Parathyroid adenoma (tissue), 2 donors: ENCODE measurements around the gene NOX5.

ENCODE experiments used
- H2AFZ ChIP-seq: fragments of 300-600 bp; sonication (generic); one replicate; pipeline ENCODE4 v1.7.0; 2017; ENCODE audit warnings: antibody characterized with exemption, mild to moderate bottlenecking
- H3K27ac ChIP-seq: fragments of 300-600 bp; sonication (generic); one replicate; pipeline ENCODE4 v1.7.0; 2017
- H3K27me3 ChIP-seq: fragments of 300-600 bp; sonication (generic); one replicate; pipeline ENCODE4 v1.7.0; 2017; ENCODE audit warnings: low read length; ENCODE audit not compliant: control insufficient read depth, insufficient read depth
- H3K36me3 ChIP-seq: fragments of 300-600 bp; sonication (generic); one replicate; pipeline ENCODE4 v1.7.0; 2017; ENCODE audit warnings: low read length; ENCODE audit not compliant: control insufficient read depth, insufficient read depth
- H3K4me1 ChIP-seq: fragments of 300-600 bp; sonication (generic); one replicate; pipeline ENCODE4 v1.7.0; 2017; ENCODE audit warnings: control low read depth
- H3K4me2 ChIP-seq: fragments of 300-600 bp; sonication (generic); one replicate; pipeline ENCODE4 v1.7.0; 2017; ENCODE audit warnings: low read length
- H3K4me3 ChIP-seq: fragments of 300-600 bp; sonication (generic); one replicate; pipeline ENCODE4 v1.7.0; 2017; ENCODE audit warnings: low read depth, low read length
- H3K79me2 ChIP-seq: fragments of 300-600 bp; sonication (generic); one replicate; pipeline ENCODE4 v1.7.0; 2017; ENCODE audit warnings: control low read depth
- H3K9ac ChIP-seq: fragments of 300-600 bp; sonication (generic); one replicate; pipeline ENCODE4 v1.7.0; 2017; ENCODE audit warnings: mild to moderate bottlenecking
- H3K9me3 ChIP-seq: fragments of 300-600 bp; sonication (generic); one replicate; pipeline ENCODE4 v1.7.0; 2017; ENCODE audit warnings: low read length; ENCODE audit not compliant: control insufficient read depth
- TF ChIP-seq, protein P1 (sequence below): fragments of 300-600 bp; sonication (generic); IDR thresholded peaks from one replicate; pipeline ENCODE4 v1.7.0; 2017; ENCODE audit warnings: antibody characterized with exemption, mild to moderate bottlenecking
- donor health status: primary hyperparathyroidism.

Gene NOX5

GRCh38 chr15:69015591-69015990 lies 1.1 kb downstream of the NOX5 start:
- Histone ChIP-seq H3K9ac (no peak overlapping the region), H3K4me2 (no peak overlapping the region), H3K27me3 (no peaks in the 10 kb centered on the region), H3K9me3 (no peaks in the 10 kb centered on the region), H3K4me3 (no peak overlapping the region), H3K27ac (peak overlapping the region; percentile 41), H3K79me2 (no peaks in the 10 kb centered on the region), H3K36me3 (no peaks in the 10 kb centered on the region), H3K4me1 (peaks cover 8% of the 10 kb centered on the region), H2AFZ (peak overlapping the region; percentile 52)
- TF ChIP-seq, protein P1, sequence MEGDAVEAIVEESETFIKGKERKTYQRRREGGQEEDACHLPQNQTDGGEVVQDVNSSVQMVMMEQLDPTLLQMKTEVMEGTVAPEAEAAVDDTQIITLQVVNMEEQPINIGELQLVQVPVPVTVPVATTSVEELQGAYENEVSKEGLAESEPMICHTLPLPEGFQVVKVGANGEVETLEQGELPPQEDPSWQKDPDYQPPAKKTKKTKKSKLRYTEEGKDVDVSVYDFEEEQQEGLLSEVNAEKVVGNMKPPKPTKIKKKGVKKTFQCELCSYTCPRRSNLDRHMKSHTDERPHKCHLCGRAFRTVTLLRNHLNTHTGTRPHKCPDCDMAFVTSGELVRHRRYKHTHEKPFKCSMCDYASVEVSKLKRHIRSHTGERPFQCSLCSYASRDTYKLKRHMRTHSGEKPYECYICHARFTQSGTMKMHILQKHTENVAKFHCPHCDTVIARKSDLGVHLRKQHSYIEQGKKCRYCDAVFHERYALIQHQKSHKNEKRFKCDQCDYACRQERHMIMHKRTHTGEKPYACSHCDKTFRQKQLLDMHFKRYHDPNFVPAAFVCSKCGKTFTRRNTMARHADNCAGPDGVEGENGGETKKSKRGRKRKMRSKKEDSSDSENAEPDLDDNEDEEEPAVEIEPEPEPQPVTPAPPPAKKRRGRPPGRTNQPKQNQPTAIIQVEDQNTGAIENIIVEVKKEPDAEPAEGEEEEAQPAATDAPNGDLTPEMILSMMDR: no peak

DNA sequence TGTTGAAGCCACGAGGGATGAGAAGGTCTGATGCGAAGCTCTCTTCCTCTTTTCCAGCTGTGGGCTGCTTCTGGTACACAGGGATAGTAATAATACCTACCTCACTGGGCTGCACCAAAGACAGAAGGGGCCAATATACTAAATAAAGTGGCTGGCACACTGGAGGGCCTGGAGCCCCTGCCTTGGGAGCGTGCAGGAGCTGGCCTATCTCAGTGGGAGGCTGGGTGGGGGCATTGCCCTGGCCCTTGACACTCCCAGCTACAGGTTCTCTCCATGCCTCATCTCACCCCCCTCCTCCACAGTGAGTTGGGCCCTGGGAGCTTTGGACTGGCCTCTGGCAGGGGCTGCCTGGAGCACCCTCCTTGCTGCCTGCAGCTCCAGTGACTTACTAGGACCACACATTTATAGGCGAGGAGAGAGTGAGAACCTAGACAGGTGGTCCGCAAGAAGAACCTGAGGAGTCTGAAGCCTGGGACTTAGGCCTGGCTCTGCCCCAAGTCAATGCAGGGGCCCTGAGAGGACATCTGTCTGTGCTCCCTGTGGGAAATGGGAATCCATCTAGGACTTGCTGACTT lies 1.6 kb downstream of the NOX5 start:
- Histone ChIP-seq H3K4me3 (no peak overlapping the region), H3K79me2 (no peaks in the 10 kb centered on the region), H2AFZ (peak overlapping the region; percentile 52), H3K27ac (peak overlapping the region; percentile 41), H3K4me1 (peaks cover 4% of the 10 kb centered on the region), H3K9ac (no peak overlapping the region), H3K27me3 (no peaks in the 10 kb centered on the region), H3K36me3 (no peaks in the 10 kb centered on the region), H3K9me3 (no peaks in the 10 kb centered on the region), H3K4me2 (no peak overlapping the region)
- TF ChIP-seq, protein P1: no peak

DNA sequence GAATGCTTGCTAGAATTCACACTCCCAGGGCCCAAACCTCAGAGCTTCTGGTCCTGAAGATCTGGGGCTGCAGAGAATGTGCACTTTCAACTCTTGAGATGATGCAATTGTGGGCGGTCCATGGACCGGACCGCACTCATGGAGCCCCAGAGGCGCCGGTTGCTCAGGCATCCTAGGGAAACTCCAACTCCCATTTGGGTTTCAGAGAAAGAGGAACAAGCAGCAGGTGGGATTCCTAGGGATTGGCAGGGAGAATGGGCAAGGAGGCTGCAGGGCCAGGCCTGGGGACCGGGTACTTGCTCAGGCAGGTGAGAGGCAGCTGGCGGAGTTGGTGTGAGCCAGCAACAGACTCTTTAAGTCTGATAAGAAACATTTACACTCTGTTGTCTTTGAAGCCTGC lies 3.5 kb downstream of the NOX5 start:
- no peak overlapping the region for H3K4me3 ChIP-seq
- TF ChIP-seq, protein P1: no peak
- H3K9me3 ChIP-seq: no peaks in the 10 kb centered on the region
- H3K9ac ChIP-seq: no peak overlapping the region
- no peaks in the 10 kb centered on the region for H3K27me3 ChIP-seq
- H3K79me2 ChIP-seq: no peaks in the 10 kb centered on the region
- peak overlapping the region; percentile 40 for H3K27ac ChIP-seq
- H3K4me1 ChIP-seq: peaks cover 4% of the 10 kb centered on the region
- H3K36me3 ChIP-seq: no peaks in the 10 kb centered on the region
- H2AFZ ChIP-seq: peak overlapping the region; percentile 55
- H3K4me2 ChIP-seq: no peak overlapping the region

GRCh38 chr15:69018951-69019350 lies 4.5 kb downstream of the NOX5 start:
- peaks cover 3% of the 10 kb centered on the region for H3K4me1 ChIP-seq
- H2AFZ ChIP-seq: no peak overlapping the region
- H3K9ac ChIP-seq: no peak overlapping the region
- no peaks in the 10 kb centered on the region for H3K9me3 ChIP-seq
- no peak overlapping the region for H3K4me3 ChIP-seq
- H3K4me2 ChIP-seq: no peak overlapping the region
- H3K79me2 ChIP-seq: no peaks in the 10 kb centered on the region
- H3K27me3 ChIP-seq: no peaks in the 10 kb centered on the region
- no peak overlapping the region for H3K27ac ChIP-seq
- H3K36me3 ChIP-seq: no peaks in the 10 kb centered on the region
- TF ChIP-seq, protein P1: no peak

- H3K4me3 ChIP-seq: no peak overlapping the region
- H3K9me3 ChIP-seq: no peaks in the 10 kb centered on the region
- H3K79me2 ChIP-seq: no peaks in the 10 kb centered on the region
- no peaks in the 10 kb centered on the region for H3K27me3 ChIP-seq
- H3K27ac ChIP-seq: no peak overlapping the region
- H3K9ac ChIP-seq: no peak overlapping the region
- no peak overlapping the region for H2AFZ ChIP-seq
- TF ChIP-seq, protein P1: no peak
- H3K36me3 ChIP-seq: no peaks in the 10 kb centered on the region
- peaks cover 3% of the 10 kb centered on the region for H3K4me1 ChIP-seq
- H3K4me2 ChIP-seq: no peak overlapping the region
These were observed 7.4 kb downstream of the NOX5 start for GRCh38 chr15:69021895-69022294.
